T-helper 17 cell (primary cell): ENCODE measurements around the gene WBP4. TPM values are rescaled to one million over a fixed set of nuclear protein-coding genes. Genes with fewer than 3 reads are reported as not detected.
A peak's percentile ranks its signal among the peaks of the same experiment; 100 is the strongest.

ENCODE experiments used
- ATAC-seq: fragments of 150-1000 bp; cut with Tn5 transposase; 2 replicates; pipeline ENCODE4 v1.10.0; 2021; ENCODE audit warnings: mild to moderate bottlenecking, moderate library complexity
- DNase-seq, 3 donors: peaks; one replicate each; pipeline versions ENCODE4 v3.0.0 to v3.0.0-alpha.2; 2020 to 2021
- H3K9me3 ChIP-seq: one replicate; pipeline ENCODE4 v1.7.0; 2013; ENCODE audit warnings: low read length, mild to moderate bottlenecking; ENCODE audit not compliant: control insufficient read depth, poor library complexity, severe bottlenecking
- H3K27ac Mint-ChIP-seq: one replicate; pipeline ENCODE4 v1.8.0; 2022; ENCODE audit warnings: mild to moderate bottlenecking, moderate library complexity, mixed read lengths
- H3K27me3 Mint-ChIP-seq: one replicate; pipeline ENCODE4 v1.8.0; 2022; ENCODE audit warnings: mixed read lengths
- H3K36me3 Mint-ChIP-seq: one replicate; pipeline ENCODE4 v1.8.0; 2022; ENCODE audit warnings: low read depth, mixed read lengths
- H3K4me1 Mint-ChIP-seq: one replicate; pipeline ENCODE4 v1.8.0; 2022; ENCODE audit warnings: mild to moderate bottlenecking, mixed read lengths
- H3K4me3 Mint-ChIP-seq: one replicate; pipeline ENCODE4 v1.8.0; 2022; ENCODE audit warnings: mild to moderate bottlenecking, moderate library complexity, mixed read lengths
- total RNA-seq, 4 donors: library from RNA in 2 of 4; stranded (reverse) in 2 of 4; gene quantifications; one replicate each; pipeline ENCODE4 v1.2.3 and lab custom pipeline; 2022 to 2026

Gene WBP4, protein sequence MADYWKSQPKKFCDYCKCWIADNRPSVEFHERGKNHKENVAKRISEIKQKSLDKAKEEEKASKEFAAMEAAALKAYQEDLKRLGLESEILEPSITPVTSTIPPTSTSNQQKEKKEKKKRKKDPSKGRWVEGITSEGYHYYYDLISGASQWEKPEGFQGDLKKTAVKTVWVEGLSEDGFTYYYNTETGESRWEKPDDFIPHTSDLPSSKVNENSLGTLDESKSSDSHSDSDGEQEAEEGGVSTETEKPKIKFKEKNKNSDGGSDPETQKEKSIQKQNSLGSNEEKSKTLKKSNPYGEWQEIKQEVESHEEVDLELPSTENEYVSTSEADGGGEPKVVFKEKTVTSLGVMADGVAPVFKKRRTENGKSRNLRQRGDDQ
- 1 to 10 TPM; 4.4 to 5.3 TPM for total RNA-seq
- 10.6 to 29.7 reads per million in 2 donors for total RNA-seq (lab: John Stamatoyannopoulos, UW)

- Mint-ChIP-seq H3K4me3 (peak within 1 kb of the TSS; percentile 99), H3K4me1 (peaks cover 40% of the 10 kb centered on the region), H3K27me3 (no peaks in the 10 kb centered on the region), H3K36me3 (peaks cover 3% of the 10 kb centered on the region), H3K27ac (peak within 1 kb of the TSS; percentile 99)
- peak; percentile 71 for ATAC-seq
- no peaks in the 10 kb centered on the region for H3K9me3 ChIP-seq
- peak; percentile 66 to 74 (median 74) for DNase-seq
Observed at GRCh38 chr13:41061075-41061913, at the start of gene WBP4. WBP4 (plus strand) TSS chr13:41061509; CDS start chr13:41061674, 165 bp downstream.

DNA sequence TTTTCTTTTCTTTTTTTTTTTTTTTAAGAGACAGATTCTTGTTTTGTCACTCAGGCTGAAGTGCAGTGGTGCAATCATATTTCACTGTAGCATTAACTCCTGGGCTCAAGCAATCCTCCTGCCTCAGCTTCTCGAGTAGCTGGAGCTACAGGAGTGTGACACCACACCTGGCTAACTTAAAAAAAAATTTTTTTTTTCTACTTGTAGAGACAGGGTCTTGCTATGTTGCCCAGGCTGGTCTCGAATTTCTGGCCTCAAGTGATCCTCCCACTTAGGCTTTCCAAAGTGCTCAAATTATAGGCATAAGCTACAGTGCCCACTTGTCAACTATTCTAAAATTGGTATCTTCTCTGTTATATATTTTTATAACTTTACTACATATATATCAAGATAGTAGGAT, 48.8 kb upstream of the WBP4 start:
- peak overlapping the region; percentile 53 for H3K27ac Mint-ChIP-seq
- H3K27me3 Mint-ChIP-seq, result no peaks in the 10 kb centered on the region
- H3K36me3 Mint-ChIP-seq, result peaks cover 2% of the 10 kb centered on the region
- H3K4me3 Mint-ChIP-seq, result no peak overlapping the region
- ATAC-seq (no peak), DNase-seq (no peak)
- peaks cover 46% of the 10 kb centered on the region for H3K4me1 Mint-ChIP-seq
- H3K9me3 ChIP-seq, result no peaks in the 10 kb centered on the region

DNA sequence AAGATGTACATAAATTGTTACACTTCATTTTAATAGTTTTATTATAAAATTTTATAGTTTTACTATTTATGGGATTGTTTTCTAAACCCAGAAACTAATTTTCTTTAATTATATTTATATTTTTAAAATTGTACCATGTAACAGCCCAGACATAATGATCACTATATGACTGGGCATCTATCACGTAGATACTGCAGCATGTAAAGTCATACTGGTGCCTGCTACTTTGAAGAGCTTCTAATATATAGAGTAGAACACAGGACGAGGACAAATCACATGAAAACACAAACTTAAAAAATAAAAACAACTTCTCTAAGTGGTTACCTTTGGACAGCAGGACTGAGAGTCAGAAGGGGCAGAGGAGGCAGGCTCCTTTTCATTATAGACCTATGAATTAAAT, 47.5 kb upstream of the WBP4 start:
- no peaks in the 10 kb centered on the region for H3K9me3 ChIP-seq
- Mint-ChIP-seq H3K27ac (peak overlapping the region; percentile 97), H3K4me1 (peaks cover 37% of the 10 kb centered on the region), H3K27me3 (no peaks in the 10 kb centered on the region), H3K36me3 (no peaks in the 10 kb centered on the region), H3K4me3 (peak overlapping the region; percentile 70)
- no peak for DNase-seq
- no peak for ATAC-seq

- no peaks in the 10 kb centered on the region for H3K9me3 ChIP-seq
- DNase-seq (no peak), ATAC-seq (no peak)
- H3K4me3 Mint-ChIP-seq, result peak overlapping the region; percentile 89
- peaks cover 35% of the 10 kb centered on the region for H3K4me1 Mint-ChIP-seq
- peak overlapping the region; percentile 97 for H3K27ac Mint-ChIP-seq
- no peaks in the 10 kb centered on the region for H3K36me3 Mint-ChIP-seq
- no peaks in the 10 kb centered on the region for H3K27me3 Mint-ChIP-seq
Observed at GRCh38 chr13:41015920-41016319, 45.4 kb upstream of the WBP4 start.

DNA sequence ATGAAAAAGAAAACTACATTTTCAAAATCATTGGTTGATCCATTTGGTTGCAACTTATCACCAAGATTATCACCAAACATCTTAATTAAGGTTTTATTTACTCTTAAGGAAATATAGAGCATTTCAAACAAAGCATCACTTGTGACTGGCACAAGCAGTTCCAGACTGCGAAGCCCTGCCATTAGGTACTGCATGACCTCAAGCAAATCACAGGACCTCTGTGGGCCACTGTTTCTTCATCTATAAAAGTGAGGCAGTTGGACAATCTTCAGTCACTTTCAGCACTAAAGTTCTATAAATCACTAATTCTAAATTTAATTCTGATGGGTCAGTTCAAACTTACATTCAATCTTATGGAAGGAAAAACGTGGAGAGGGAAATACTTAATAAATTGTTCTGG, 44.1 kb upstream of the WBP4 start:
- Mint-ChIP-seq H3K36me3 (no peaks in the 10 kb centered on the region), H3K27me3 (no peaks in the 10 kb centered on the region), H3K27ac (peak overlapping the region; percentile 97), H3K4me1 (peaks cover 35% of the 10 kb centered on the region), H3K4me3 (peak overlapping the region; percentile 89)
- ATAC-seq (peak; percentile 39), DNase-seq (no peak)
- H3K9me3 ChIP-seq, result no peaks in the 10 kb centered on the region

GRCh38 chr13:41017817-41018601, 43.3 kb upstream of the WBP4 start:
- no peak for DNase-seq
- peak overlapping the region; percentile 97 for H3K27ac Mint-ChIP-seq
- H3K36me3 Mint-ChIP-seq, result no peaks in the 10 kb centered on the region
- H3K4me1 Mint-ChIP-seq, result peaks cover 34% of the 10 kb centered on the region
- no peaks in the 10 kb centered on the region for H3K27me3 Mint-ChIP-seq
- H3K4me3 Mint-ChIP-seq, result peak overlapping the region; percentile 89
- H3K9me3 ChIP-seq, result no peaks in the 10 kb centered on the region
- peak; percentile 18 for ATAC-seq

DNA sequence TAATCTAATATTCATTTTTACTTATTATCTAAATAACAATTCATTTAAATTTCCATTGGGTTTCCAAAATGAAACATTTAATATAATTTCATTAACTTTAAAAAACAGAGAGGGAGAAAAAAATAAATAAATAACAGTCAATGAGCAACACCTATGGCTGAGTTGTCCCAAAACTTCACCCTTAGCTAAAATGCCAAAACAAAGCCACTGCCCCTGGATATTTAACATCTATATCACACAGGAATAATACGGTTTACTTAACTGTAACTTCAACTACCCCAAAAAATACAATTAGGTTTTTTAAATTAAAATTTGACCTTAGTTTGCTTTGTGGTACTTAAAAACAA, 42.7 kb upstream of the WBP4 start:
- Mint-ChIP-seq H3K27me3 (no peaks in the 10 kb centered on the region), H3K4me1 (peaks cover 30% of the 10 kb centered on the region), H3K4me3 (peak overlapping the region; percentile 91), H3K27ac (peak overlapping the region; percentile 97), H3K36me3 (no peaks in the 10 kb centered on the region)
- ATAC-seq (no peak), DNase-seq (no peak)
- no peaks in the 10 kb centered on the region for H3K9me3 ChIP-seq

GRCh38 chr13:41019011-41019487, 42.3 kb upstream of the WBP4 start, which contains the start of gene ELF1:
ELF1 (minus strand) TSS chr13:41019316; CDS start chr13:40982054, 37,262 bp downstream.
- no peaks in the 10 kb centered on the region for H3K9me3 ChIP-seq
- Mint-ChIP-seq H3K36me3 (no peaks in the 10 kb centered on the region), H3K27me3 (no peaks in the 10 kb centered on the region), H3K4me1 (peaks cover 27% of the 10 kb centered on the region), H3K4me3 (peak within 1 kb of the TSS; percentile 91), H3K27ac (peak within 1 kb of the TSS; percentile 97)
- DNase-seq (peak; percentile 27 to 41 (median 27)), ATAC-seq (peak; percentile 91)

DNA sequence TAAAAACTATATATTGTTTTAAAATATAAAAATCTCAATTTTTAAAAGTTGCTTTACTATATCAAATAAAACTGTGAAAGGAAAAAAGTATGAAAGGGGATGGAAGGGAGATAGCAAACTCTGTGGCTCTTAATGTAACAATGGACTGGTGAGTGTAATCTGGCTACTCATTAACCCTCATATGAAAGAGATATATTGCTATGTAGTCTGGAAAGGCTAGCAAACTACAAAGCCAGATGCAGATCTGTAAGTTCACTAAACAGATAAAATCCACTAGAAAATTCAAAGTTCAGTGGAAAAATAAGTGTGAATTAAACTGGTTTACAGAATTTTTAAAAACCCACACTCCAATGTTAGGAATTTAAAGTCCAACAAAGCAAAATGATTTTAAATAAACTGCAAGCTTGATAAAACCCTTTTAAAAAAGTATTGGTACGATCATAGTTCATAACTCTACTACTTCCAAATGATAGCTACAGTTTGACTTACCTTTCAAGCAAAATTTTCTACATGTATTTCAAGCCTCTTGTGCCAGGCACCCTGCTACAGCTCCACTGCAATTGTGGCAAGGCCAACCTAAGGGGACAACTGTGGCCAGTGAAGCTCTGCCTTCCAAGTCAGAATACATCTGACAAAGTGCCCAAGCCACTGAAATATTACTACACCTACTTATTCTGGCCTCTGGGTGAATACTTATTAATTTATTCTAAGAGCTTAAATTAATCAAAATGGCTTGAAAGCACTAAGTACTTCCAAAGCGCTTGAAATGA, 41.5 kb upstream of the WBP4 start:
- H3K27ac Mint-ChIP-seq, result peak overlapping the region; percentile 97
- H3K4me1 Mint-ChIP-seq, result peaks cover 25% of the 10 kb centered on the region
- no peaks in the 10 kb centered on the region for H3K36me3 Mint-ChIP-seq
- DNase-seq (no peak), ATAC-seq (no peak)
- no peaks in the 10 kb centered on the region for H3K9me3 ChIP-seq
- no peaks in the 10 kb centered on the region for H3K27me3 Mint-ChIP-seq
- H3K4me3 Mint-ChIP-seq, result peak overlapping the region; percentile 91

DNA sequence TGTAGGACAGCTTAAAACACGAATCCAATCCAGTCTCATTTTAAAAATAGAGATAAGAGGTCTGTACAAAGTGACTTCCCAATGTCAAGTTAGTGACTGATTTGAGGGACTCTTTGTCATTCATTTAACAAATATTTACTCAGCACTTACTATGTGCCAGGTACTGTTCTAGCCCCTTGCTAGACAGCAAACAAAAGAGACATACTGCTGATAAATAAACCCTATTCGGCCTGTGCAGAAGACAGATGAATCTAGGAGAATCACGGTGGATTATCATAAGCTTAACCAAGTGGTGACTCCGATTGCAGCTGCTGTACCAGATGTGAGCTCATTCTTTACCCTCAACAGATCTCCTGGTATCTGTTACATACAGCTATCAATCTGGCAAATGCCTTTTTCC, 35.8 kb upstream of the WBP4 start:
- Mint-ChIP-seq H3K4me1 (peaks cover 22% of the 10 kb centered on the region), H3K36me3 (peaks cover 2% of the 10 kb centered on the region), H3K27ac (no peak overlapping the region), H3K4me3 (no peak overlapping the region), H3K27me3 (no peaks in the 10 kb centered on the region)
- DNase-seq, result no peak
- H3K9me3 ChIP-seq, result no peaks in the 10 kb centered on the region
- no peak for ATAC-seq

GRCh38 chr13:41026788-41027187, 34.5 kb upstream of the WBP4 start:
- H3K9me3 ChIP-seq, result no peaks in the 10 kb centered on the region
- Mint-ChIP-seq H3K4me1 (peaks cover 15% of the 10 kb centered on the region), H3K36me3 (peaks cover 2% of the 10 kb centered on the region), H3K4me3 (no peak overlapping the region), H3K27me3 (no peaks in the 10 kb centered on the region), H3K27ac (no peak overlapping the region)
- DNase-seq (no peak), ATAC-seq (no peak)

GRCh38 chr13:41028051-41028450, 33.3 kb upstream of the WBP4 start:
- Mint-ChIP-seq H3K4me1 (peaks cover 15% of the 10 kb centered on the region), H3K27me3 (no peaks in the 10 kb centered on the region), H3K27ac (no peak overlapping the region), H3K4me3 (no peak overlapping the region), H3K36me3 (peaks cover 2% of the 10 kb centered on the region)
- ATAC-seq, result no peak
- no peak for DNase-seq
- no peaks in the 10 kb centered on the region for H3K9me3 ChIP-seq
